LNCaP clone FGC (cell line): ENCODE measurements around the gene LPCAT3.

ENCODE experiments used
- DNase-seq: peaks from one replicate; pipeline ENCODE4 v3.0.0-alpha.2; 2011; ENCODE audit warnings: low read depth
- H3K4me3 ChIP-seq: 2 replicates; pipeline ENCODE4 v1.5.1; 2011; ENCODE audit warnings: mild to moderate bottlenecking, low read depth, low read length, control low read depth
- TF ChIP-seq, protein P1 (sequence below): IDR thresholded peaks from 2 replicates; pipeline ENCODE4 v1.5.1; 2012; ENCODE audit warnings: mild to moderate bottlenecking; ENCODE audit not compliant: control insufficient read depth, insufficient read depth; ENCODE audit errors: extremely low read depth

LPCAT3 gene

DNA sequence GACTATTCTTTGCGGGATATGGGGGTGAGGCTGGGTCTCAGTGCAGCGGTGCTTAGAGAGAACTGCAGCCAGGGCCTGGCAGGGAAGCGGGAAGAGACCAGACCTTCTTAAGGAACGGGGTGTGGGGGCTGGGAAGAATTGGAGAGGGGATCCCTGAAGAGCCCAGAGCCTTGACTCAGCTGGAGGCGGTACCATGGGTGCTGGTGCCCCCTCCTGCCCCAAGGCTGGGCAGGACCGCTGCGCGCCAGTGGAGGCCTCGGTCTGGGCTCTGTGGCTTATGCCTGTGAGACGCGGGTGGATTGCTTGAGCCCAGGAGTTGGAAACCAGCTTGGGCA is 76.0 kb downstream of the LPCAT3 start:
- TF ChIP-seq, protein P1, sequence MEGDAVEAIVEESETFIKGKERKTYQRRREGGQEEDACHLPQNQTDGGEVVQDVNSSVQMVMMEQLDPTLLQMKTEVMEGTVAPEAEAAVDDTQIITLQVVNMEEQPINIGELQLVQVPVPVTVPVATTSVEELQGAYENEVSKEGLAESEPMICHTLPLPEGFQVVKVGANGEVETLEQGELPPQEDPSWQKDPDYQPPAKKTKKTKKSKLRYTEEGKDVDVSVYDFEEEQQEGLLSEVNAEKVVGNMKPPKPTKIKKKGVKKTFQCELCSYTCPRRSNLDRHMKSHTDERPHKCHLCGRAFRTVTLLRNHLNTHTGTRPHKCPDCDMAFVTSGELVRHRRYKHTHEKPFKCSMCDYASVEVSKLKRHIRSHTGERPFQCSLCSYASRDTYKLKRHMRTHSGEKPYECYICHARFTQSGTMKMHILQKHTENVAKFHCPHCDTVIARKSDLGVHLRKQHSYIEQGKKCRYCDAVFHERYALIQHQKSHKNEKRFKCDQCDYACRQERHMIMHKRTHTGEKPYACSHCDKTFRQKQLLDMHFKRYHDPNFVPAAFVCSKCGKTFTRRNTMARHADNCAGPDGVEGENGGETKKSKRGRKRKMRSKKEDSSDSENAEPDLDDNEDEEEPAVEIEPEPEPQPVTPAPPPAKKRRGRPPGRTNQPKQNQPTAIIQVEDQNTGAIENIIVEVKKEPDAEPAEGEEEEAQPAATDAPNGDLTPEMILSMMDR, result no peak
- no peak for DNase-seq
- no peak overlapping the region for H3K4me3 ChIP-seq

DNA sequence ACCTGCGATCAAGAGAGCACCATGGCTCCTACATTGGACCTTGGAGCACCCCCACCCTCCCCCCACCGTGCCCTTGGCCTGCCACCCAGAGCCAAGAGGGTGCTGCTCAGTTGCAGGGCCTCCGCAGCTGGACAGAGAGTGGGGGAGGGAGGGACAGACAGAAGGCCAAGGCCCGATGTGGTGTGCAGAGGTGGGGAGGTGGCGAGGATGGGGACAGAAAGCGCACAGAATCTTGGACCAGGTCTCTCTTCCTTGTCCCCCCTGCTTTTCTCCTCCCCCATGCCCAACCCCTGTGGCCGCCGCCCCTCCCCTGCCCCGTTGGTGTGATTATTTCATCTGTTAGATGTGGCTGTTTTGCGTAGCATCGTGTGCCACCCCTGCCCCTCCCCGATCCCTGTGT is 76.5 kb downstream of the LPCAT3 start:
- TF ChIP-seq, protein P1, result no peak
- H3K4me3 ChIP-seq, result no peak overlapping the region
- no peak for DNase-seq

DNA sequence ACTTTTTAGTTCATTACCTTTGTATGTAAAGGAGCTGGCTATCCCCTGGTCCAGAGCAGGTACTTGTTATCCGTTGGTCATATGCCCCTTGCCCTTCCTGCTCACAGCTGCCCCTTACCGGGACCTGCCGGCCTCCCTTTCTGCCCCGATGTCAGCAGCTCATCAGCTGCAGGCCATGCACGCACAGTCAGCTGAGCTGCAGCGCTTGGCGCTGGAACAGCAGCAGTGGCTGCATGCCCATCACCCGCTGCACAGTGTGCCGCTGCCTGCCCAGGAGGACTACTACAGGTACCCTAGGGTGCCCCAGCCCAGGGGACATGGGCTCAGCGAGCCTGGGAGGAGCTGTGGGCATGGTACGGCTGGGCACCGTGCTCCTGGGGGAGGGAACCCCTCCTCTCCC is 77.0 kb downstream of the LPCAT3 start:
- TF ChIP-seq, protein P1, result no peak

DNA sequence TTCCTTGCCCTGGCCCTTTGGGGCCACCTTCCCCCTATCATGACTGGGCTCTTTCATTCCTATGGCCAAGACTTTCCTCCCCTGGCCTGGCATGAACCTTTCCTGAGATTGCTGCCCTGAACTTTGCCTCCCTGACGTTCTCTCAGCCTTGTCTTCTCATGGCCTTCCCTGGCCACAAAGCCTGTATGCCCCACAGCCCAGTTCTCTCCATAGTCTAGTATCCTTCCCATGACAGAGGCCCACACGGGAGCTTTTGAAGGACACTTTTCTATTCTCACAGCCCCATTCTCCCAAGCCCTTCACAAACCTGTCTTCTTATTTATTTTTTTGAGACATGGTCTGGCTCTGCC is 79.1 kb downstream of the LPCAT3 start:
- no peak for DNase-seq
- TF ChIP-seq, protein P1, result no peak
- no peak overlapping the region for H3K4me3 ChIP-seq

More for the DNA sequence above, 77.0 kb downstream of the LPCAT3 start:
- H3K4me3 ChIP-seq, result no peak overlapping the region
- no peak for DNase-seq

GRCh38 chr12:6938353-6939190 is 79.7 kb downstream of the LPCAT3 start:
- TF ChIP-seq, protein P1, result no peak
- H3K4me3 ChIP-seq, result peak overlapping the region; percentile 60
- DNase-seq, result no peak

DNA sequence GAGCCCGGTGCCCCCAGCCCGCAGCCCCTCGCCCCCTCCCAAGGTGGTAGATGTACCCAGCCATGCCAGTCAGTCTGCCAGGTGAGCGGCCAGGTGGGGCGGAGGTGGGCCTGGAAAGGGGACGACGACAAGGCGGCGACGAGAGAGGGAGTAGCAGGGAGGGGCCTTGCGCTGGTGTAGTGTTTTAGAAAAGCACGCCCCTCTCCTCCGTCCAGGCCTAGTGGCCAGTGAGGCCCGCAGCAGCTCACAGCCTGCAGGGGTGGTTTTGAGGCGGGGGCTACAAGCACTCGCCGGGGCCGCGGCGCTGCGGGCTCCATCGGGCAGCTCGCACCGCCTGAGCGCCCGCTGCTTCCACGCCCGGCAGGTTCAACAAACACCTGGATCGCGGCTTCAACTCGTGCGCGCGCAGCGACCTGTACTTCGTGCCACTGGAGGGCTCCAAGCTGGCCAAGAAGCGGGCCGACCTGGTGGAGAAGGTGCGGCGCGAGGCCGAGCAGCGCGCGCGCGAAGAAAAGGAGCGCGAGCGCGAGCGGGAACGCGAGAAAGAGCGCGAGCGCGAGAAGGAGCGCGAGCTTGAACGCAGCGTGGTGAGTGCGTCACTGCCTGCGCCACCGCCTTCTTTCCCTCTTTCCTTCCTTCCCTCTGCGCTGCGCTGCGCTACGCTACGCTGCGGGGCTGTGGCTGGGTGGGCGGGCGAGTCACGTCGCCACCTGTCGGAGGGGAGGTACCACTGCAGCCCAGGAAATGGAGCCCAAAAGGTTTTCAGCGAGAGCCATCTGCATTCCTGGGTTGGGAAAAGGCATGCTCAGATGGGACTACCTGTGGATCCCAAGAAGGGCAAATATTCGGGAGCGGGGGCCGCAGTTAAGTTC is 80.6 kb downstream of the LPCAT3 start:
- TF ChIP-seq, protein P1, result peak; percentile 97
- peak overlapping the region; percentile 60 for H3K4me3 ChIP-seq
- peak; percentile 87 for DNase-seq
